RWPE2 (cell line): ENCODE measurements around the gene RECQL5.
"Not testable (repeated sequence)": the region's sequence is repeated elsewhere in the genome, so short reads cannot be mapped to it uniquely, and the experiment has no call there.

ENCODE experiments used
- ATAC-seq: fragments of 200-7000 bp; cut with Tn5 transposase; 3 replicates; pipeline ENCODE4 v1.9.1; 2021; ENCODE audit warnings: low read depth
- DNase-seq: peaks from one replicate; pipeline ENCODE4 v3.0.0-alpha.2; 2020; ENCODE audit warnings: low spot score
- H3K27ac ChIP-seq: fragments of 450-650 bp; 2 replicates; pipeline ENCODE4 v1.5.1; 2017; ENCODE audit warnings: mild to moderate bottlenecking; ENCODE audit not compliant: poor library complexity, severe bottlenecking
- H3K27me3 ChIP-seq: fragments of 250-450 bp; sonication (Bioruptor Pico); 2 replicates; pipeline ENCODE4 v1.5.1; 2021; ENCODE audit warnings: mild to moderate bottlenecking, moderate library complexity; ENCODE audit not compliant: insufficient read depth, poor library complexity, severe bottlenecking
- H3K36me3 ChIP-seq: fragments of 250-450 bp; sonication (Bioruptor Pico); 2 replicates; pipeline ENCODE4 v1.5.1; 2020; ENCODE audit warnings: low read depth, mild to moderate bottlenecking, moderate library complexity
- H3K4me1 ChIP-seq: fragments of 250-450 bp; sonication (Bioruptor Pico); 2 replicates; pipeline ENCODE4 v1.5.1; 2021; ENCODE audit warnings: mild to moderate bottlenecking, moderate library complexity; ENCODE audit not compliant: insufficient read depth, poor library complexity, severe bottlenecking
- H3K4me3 ChIP-seq: fragments of 250-450 bp; sonication (Bioruptor Pico); 2 replicates; pipeline ENCODE4 v1.5.1; 2021; ENCODE audit warnings: mild to moderate bottlenecking, moderate library complexity; ENCODE audit not compliant: severe bottlenecking
- H3K9me3 ChIP-seq: fragments of 250-450 bp; sonication (Bioruptor Pico); 2 replicates; pipeline ENCODE4 v1.5.1; 2021; ENCODE audit warnings: mild to moderate bottlenecking, moderate library complexity; ENCODE audit not compliant: severe bottlenecking
- TF ChIP-seq, protein P1 (sequence below): fragments of 450-650 bp; IDR thresholded peaks from one replicate; pipeline ENCODE4 v1.5.1; 2017; ENCODE audit warnings: mild to moderate bottlenecking, moderate library complexity; ENCODE audit not compliant: poor library complexity, severe bottlenecking

The RECQL5 gene

DNA sequence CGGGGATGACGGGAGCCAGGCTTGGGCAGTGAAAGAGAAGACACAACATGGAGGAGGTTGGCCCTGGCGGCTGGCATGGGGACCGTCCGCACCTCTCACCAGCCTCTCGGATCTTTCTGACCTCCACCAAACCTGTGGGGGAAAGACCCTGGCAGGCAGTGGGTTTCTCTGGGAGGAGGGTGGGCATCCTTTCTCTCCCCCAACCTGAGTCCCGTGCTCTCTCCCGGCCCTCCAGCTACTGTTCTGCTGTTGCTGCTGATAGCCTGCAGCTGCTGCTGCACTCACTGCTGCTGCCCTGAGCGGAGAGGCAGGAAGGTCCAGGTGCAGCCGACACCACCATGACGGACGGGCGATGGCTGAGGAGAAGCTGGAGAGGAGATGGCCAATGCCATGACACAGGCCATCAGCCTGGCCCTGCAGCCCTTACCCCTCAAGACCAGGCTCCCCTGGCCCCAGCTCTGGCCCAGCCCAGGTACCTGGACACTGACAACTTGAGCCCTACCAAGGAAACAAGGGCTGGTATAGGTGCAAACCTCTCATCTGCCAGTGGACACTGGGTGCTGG, 26.3 kb downstream of the RECQL5 start:
- no peak for DNase-seq
- TF ChIP-seq, protein P1, sequence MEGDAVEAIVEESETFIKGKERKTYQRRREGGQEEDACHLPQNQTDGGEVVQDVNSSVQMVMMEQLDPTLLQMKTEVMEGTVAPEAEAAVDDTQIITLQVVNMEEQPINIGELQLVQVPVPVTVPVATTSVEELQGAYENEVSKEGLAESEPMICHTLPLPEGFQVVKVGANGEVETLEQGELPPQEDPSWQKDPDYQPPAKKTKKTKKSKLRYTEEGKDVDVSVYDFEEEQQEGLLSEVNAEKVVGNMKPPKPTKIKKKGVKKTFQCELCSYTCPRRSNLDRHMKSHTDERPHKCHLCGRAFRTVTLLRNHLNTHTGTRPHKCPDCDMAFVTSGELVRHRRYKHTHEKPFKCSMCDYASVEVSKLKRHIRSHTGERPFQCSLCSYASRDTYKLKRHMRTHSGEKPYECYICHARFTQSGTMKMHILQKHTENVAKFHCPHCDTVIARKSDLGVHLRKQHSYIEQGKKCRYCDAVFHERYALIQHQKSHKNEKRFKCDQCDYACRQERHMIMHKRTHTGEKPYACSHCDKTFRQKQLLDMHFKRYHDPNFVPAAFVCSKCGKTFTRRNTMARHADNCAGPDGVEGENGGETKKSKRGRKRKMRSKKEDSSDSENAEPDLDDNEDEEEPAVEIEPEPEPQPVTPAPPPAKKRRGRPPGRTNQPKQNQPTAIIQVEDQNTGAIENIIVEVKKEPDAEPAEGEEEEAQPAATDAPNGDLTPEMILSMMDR, result no peak
- Histone ChIP-seq H3K27me3 (no peaks in the 10 kb centered on the region), H3K4me1 (peaks cover 7% of the 10 kb centered on the region), H3K36me3 (peaks cover 29% of the 10 kb centered on the region), H3K27ac (no peak overlapping the region), H3K9me3 (no peaks in the 10 kb centered on the region), H3K4me3 (no peak overlapping the region)
- ATAC-seq, result no peak

DNA sequence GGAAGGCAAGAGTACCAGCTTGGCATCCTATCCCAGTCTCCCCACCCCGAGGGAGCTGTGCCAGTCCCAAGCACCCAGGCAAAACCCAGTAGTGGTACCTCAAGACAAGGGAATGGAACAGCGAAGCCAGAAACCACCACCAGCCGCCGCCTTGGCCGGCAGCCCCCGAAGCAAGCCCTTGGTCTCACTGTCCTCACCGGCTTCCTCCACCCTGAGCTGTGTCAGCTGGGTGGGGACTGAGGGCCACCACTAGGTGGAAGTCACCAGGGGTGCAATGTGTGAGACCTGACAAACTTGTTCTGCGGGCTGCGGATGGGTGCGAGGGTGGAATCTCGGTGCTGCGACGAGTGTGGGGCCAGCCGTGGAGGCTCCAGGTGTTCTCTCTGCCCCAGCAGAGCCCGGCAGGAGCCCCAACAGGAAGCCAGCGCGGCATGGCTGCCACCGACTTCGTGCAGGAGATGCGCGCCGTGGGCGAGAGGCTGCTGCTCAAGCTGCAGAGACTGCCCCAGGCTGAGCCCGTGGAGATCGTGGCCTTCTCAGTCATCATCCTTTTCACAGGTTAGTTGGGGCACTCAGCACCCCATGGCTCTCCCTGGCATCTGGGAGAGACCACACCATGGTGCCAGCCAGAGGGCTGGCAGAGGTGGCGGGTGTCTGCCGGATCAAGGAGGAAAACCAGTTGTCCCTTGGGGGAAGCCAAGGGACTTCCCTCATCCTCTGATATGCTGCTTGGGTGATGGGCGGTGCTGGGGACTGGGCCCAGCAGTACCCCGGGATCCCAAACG, 27.0 kb downstream of the RECQL5 start:
- no peak for DNase-seq
- no peaks in the 10 kb centered on the region for H3K9me3 ChIP-seq
- ATAC-seq, result no peak
- H3K4me1 ChIP-seq, result peaks cover 2% of the 10 kb centered on the region
- H3K27ac ChIP-seq, result no peak overlapping the region
- no peak overlapping the region for H3K4me3 ChIP-seq
- TF ChIP-seq, protein P1, result no peak
- H3K27me3 ChIP-seq, result no peaks in the 10 kb centered on the region
- H3K36me3 ChIP-seq, result peaks cover 29% of the 10 kb centered on the region

GRCh38 chr17:75639327-75639726, 27.6 kb downstream of the RECQL5 start:
- Histone ChIP-seq H3K36me3 (peaks cover 29% of the 10 kb centered on the region), H3K9me3 (no peaks in the 10 kb centered on the region), H3K27ac (no peak overlapping the region), H3K4me3 (no peak overlapping the region), H3K4me1 (no peaks in the 10 kb centered on the region), H3K27me3 (no peaks in the 10 kb centered on the region)
- TF ChIP-seq, protein P1, result no peak
- DNase-seq (no peak), ATAC-seq (no peak)

GRCh38 chr17:75638893-75639292, 28.1 kb downstream of the RECQL5 start:
- Histone ChIP-seq H3K36me3 (peaks cover 25% of the 10 kb centered on the region), H3K9me3 (no peaks in the 10 kb centered on the region), H3K4me1 (no peaks in the 10 kb centered on the region), H3K27me3 (no peaks in the 10 kb centered on the region), H3K4me3 (no peak overlapping the region), H3K27ac (no peak overlapping the region)
- TF ChIP-seq, protein P1, result no peak
- no peak for ATAC-seq
- DNase-seq, result no peak

DNA sequence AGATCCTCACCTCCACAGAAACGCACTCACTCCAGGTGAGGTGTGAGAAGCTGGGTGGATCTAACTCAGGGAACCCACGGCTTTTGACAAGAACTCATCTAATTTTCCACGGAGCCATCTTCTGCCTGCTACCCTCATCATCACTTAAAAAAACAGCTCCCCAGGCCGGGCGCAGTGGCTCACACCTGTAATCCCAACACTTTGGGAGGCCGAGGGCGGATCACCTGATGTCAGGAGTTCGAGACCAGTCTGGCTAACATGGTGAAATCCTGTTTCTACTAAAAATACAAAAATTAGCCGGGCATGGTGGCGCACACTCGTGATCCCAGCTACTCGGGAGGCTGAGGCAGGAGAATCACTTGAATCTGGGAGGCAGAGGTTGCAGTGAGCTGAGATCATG, 28.9 kb downstream of the RECQL5 start:
- not testable (repeated sequence) for H3K4me1 ChIP-seq, ATAC-seq, H3K9me3 ChIP-seq, H3K27ac ChIP-seq, H3K4me3 ChIP-seq, DNase-seq, H3K27me3 ChIP-seq
- peaks cover 17% of the 10 kb centered on the region; the same call in 1 of the 2 replicates for H3K36me3 ChIP-seq
